HTR-8/SVneo (cell line): ENCODE data around the gene PLEKHA6.

Experiments used
- DNase-seq: peaks from one replicate; pipeline ENCODE4 v3.0.0; 2011; ENCODE audit warnings: low spot score, mixed read lengths; ENCODE audit not compliant: insufficient read length
- FAIRE-seq: peaks from 2 replicates; lab custom pipeline; 2011; peaks lifted over from hg19 to GRCh38; lab: Jason Lieb, UNC

The PLEKHA6 gene

DNA sequence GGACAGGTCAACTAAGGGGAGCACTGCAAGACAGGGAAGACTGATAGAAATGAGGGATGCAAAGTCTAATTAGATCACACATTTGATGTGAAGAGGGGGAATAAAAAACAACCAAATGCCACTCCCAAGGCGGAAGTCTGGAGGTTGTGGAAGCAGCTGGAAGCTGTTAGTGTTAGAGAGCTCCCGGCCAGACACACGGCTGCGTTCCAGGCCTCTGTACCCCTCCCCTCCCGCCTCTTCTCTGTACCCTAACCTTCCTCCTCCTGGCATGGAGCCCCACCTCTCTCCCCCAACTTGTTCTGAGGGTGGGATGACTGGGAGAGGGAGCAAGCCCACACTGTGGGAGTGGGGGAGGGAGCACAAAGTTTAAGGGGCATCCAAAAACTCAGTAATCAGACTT is 67.0 kb downstream of the PLEKHA6 start:
- FAIRE-seq (no peak), DNase-seq (no peak)

DNA sequence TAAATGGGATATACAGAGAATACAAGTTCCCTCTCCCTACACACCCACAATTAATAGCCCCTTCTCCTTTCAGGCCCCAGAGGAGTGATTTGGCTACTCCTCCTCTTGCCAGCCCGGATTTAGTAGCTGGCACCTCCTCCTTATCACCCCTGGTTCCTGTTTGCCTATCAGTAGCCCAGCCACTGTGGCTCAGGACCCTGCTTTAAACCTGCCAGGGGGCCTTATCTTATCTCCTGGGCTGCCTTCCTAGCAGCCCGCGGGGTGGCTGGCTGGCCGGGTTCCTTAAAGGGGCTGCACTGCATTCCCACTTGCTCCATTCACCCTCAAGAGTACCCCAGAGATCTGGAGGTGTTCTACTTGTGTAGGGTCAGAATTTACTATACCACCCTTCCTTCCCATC is 70.4 kb downstream of the PLEKHA6 start:
- no peak for FAIRE-seq
- DNase-seq: no peak

DNA sequence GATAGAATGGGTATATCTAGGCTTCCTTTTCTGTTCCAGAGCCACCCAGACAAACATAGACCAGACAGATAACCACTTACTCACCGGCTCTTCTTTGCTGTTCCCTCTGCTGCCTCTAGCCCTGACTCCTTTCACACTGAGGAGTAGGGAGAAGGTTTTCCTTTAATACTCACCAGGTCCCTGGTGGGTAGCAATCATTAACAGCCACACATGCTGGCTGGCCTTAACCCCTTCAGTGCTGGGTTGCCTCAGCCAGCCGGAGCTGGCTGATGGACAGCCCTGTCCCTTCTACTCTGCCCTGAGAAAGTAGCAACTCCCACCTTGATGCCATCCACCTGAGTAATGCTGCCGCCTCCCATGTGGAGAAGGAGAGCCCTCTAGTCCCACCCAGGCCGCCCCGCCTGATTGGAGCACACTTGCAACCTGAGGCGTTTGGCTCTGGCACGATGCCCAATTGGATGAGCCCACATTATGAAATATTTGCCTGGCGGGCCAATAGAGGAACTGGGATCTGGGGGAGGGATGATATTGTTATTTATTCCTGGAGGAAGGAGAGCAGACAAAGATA is 71.6 kb downstream of the PLEKHA6 start:
- no peak for FAIRE-seq
- peak; percentile 46 for DNase-seq

DNA sequence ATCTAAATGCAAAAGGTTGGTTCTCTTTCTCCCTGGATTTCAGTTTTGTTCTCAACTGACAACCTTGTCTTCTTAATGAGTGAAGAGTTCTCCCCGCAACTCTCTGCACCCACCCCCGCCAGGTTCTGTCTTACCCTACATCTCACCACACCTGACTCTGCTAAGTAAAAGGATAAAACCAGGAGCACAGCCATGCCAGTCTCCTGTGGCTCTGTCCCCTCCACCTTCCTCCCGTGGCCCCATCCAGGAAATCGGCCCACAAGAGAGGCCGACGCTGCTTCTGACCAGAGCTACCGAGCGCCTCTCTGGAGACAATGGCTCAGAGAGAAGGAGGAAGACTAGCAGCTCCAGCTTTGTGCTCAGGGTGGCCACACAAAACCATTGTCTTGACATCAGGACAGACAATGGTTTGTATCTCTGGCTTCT is 72.2 kb downstream of the PLEKHA6 start:
- DNase-seq (no peak), FAIRE-seq (no peak)

DNA sequence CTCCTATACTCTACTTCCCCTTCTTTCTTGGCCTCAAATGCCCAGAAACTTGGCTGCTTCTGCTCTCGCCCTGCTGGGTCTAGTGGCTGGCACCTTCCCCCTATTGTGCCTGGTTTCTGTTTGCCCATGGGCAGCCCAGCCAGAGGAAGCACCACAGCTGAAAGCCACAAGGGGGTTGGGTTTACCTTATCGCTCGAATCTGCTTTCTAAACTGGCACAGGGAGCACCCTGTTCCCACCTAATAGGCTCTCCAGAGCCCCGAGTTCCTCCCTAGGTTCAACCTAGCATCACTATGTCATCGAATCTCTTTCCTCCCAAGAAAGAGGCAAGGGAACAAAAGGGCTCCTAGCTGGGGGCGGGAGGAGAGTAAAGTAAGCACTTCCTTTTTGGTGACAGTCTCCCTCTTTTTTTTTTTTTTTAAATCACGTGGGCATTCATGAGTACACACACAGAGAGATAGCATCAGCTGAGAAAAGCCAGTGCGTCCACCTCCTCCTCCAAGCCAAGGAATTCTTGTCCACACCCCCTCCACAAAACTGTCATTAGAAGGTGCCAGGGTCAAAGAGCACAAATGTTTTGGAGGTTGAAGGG is 72.8 kb downstream of the PLEKHA6 start:
- FAIRE-seq (no peak), DNase-seq (peak; percentile 40)

DNA sequence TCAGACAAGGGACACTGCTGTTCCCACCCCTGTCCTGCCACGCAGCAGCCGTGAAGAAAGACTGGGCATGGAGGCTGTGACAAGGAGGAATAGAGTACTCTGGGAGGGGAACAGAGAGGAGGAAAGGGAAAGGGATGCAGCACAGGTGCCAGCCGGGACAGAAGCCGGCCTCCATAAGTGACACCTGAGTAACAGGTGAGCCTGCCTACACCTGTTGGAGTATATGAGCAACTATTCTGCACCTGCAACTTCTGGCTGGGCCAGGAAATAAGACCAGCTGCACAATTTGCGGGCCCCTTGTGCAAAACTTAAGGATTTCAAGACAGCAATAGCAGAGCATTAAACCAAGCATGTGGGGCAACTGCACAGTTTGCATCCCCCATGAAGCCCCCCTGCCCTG is 73.4 kb downstream of the PLEKHA6 start:
- FAIRE-seq (no peak), DNase-seq (no peak)

DNA sequence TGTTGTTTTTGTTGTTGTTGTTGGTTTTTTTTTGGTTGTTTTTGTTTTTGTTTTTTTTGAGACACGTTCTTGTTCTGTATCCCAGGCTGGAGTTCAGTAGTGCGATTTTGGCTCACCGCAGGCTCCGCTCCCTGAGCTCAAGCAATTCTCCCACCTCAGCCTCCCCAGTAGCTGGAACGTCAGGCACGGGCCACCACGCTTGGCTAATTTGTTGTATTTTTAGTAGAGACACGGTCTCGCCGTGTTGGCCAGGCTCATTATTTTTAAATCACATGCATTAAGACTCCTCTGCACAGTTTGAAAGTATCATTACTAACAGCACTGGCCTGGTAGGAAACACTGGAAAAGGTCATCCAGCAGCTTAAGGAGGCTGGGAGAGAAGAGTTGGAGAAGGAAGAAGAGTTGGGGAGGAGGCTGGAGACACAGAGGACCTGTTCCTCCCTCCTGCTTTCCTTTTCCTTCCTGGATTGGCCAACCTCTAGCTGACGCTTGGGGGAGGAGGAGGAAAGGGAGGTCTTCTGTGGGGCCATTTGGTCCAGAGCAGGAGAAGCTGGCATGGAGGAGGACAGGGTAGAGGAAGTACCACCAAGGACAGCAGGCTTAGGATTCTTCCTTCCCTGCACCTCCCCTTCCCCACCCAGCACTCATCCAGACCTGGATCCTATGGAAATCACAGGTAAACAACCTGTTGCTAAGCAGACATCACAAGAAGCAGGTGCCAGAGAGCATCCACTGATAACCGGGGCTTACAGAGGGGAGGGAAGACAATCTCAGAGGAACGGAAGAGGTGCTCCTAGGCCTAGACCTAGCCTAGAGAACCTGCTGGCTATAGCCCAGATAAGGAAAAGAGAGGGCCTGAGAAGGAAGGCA is 74.1 kb downstream of the PLEKHA6 start:
- FAIRE-seq (no peak), DNase-seq (no peak)

DNA sequence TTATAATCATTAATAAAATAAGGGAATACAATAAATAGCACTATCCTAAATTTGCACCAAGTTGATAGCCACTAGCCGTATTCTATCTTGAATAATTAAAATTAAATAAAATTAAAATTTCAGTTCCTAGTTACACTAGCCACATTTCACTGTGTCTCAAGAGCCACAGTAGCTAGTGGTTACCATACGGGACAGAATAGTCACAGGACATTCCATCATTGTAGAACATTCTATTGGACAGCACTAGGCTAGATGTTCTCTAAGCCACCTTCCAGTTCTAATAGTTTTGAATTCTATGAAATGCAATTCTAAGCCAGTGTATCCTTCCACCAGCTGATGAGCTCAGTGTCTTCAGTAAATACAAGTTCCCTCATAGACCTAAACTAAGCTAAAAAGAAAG is 74.8 kb downstream of the PLEKHA6 start:
- no peak for FAIRE-seq
- DNase-seq: no peak

DNA sequence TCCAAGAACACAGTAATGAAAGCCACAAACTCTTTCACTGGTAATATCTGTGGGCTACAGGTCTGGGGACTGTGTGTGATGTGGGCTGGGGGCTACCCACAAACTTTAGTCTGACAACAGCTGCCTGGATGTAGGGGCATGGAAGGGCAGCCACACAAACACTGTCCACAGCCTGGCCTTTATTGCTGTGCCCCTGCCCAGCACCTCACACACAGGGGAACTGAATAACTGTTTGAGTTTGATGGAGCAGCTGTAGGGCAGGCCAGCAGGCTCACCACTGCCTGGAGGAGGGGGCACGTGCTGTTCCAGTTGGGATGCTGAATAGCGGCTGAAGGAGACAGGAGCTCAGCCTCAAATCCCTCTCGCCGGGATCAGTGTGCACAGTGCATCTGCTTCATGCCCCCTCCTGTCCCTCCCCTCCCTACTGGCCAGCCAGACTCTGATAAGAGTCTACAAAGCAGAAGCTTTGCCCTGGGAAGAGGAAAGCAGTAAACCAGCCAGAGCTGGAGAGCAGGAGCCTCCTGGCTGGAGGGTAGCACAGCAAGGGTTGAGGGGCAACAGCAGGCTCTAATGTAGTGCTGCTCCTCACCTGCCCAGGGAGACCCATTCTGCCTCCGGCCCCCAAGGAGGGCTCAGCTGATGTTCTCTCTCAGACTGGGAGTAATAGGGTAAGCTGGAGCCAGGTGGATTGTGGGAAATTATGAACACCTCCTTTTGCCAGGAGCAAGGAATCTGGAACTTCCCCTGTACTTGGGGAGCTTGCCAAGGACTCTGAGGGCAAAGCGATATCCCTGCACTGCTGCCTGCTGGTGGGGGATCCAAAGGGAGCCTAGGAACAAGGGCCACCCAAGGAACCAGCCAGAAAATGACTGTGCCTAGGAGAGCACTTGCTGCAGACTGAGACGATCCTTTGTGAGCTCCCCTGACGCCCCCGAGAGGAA is 75.7 kb downstream of the PLEKHA6 start:
- DNase-seq (no peak), FAIRE-seq (no peak)

DNA sequence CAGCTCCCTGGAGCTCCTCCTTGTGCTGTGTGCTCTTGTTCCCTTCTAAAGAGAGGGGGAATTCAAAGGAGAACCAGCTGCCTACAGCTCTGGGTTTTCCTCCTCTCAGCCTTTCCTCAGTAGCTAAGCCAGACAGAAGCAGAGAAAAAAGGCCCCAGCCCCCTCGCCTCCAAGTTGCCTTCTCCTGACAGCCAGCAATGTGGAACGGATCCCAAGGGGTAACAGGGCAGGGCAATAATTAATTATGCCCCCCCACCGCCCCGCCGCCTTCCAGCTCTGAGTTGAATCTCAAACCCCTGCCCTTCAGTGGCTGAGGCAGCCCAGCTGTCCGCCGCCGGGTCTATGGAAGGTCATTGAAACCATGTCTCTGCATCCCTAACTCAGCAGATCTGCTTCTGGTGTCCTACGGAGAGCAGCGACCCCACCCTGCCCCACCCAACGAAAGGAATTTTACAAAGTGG is 76.9 kb downstream of the PLEKHA6 start:
- no peak for FAIRE-seq
- no peak for DNase-seq

DNA sequence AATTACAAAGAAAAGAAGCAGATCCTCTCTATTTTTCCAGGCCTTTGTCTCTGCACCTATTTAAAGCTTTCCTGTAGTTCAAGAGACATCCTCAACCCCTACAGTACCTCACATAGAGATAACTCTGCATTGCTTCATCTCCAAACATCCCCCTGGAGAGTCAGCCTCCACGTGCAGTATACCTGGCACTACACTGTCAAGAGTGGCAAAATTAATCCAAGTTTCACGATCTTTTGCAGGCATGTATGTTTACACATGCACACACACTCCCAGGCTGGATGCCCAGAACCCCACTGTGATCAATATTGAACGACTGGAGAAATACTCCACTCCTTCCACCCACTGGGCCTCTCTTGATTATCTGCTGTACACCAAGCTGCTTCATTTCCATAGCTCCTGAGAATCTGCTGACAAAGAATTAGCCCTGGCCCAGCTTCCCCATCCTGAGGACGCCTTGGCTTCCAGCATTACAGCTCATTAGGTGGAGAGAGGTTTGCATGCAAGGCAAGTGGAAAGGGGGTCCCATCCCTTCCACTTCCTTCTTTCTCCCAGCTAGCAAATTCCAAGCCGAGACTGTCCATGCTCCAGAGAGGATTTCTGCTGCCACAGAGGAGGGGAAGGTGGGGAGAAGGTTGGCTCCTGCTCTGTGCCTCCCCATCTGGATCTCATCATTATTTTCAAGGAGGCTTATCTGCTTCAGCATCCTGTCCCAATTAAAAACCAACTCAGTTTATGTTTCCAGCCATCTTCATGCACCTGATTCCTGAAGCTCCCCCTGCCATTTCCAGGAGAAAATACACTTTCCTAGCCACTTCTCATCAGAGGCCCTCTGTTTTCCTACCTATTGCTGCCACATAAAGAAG is 79.4 kb downstream of the PLEKHA6 start:
- no peak for DNase-seq
- no peak for FAIRE-seq

DNA sequence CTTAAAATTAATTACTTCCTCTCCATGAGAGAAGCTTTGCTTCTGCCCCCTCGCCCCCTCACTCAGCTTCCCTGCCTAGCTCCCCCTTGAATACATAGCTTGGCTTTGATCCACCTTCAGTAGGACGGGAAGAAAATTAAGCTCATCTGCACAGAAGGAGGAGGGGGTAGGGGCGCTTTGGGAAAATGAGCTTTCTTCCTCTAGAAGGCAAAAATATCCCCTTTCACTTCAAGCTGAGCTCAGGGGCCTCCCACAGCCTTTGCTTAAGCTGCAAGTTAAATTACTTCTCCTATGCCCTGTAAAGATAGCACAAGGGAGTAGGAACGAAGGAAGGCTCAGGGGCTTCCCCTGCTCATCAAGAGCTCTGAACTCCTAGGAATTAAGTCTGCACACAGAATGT is 80.8 kb downstream of the PLEKHA6 start:
- FAIRE-seq (no peak), DNase-seq (no peak)

DNA sequence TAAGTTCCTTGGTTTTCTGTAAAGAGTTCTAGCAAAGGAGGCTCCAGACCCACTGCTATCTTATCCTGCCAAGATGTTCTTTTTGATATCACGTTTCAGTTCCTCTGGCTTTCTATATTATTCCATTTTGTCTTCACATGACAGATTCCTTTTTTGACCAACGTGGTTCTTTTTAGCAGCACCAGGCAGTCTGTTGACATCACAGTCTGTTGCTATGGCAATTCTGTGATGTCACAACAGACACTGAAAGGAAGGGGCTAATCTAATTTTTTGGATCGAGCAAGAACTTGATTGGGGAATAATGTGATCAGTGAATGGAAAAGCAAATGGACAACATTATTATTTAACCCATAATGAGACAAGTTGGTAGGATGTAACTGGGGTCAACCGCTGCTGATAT is 81.5 kb downstream of the PLEKHA6 start:
- DNase-seq: no peak
- no peak for FAIRE-seq

DNA sequence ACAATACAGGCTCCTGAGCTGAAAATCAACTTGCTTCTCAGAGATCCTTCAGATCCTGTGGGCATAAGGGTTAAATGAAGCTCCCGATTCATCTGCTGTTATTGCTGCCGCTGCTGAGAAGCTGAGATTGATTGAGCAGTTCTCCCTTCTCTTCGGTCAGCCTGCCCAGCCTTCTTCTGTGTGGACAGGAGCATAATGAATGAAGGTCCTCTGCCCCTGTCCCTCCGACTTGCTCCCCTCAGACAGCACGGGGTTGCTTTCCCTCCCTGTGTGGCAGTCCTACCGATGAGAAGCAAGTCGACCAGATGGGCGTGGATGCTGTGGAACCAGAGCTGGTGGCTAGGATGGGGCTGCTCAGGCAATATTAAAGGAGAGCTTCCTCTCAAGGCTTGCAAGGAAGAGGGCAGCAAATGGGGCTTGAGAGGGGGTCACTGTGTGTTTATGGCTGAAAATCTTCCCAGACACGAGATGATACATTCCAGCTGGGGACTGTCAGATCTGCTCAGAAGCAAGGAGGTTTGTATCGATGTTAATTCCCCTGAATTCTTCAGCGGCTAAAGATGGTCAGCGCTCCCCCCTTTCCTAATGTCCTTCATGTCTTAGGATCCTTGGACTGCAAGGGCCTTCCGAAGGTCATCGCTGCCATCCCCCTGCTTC is 82.0 kb downstream of the PLEKHA6 start:
- no peak for DNase-seq

DNA sequence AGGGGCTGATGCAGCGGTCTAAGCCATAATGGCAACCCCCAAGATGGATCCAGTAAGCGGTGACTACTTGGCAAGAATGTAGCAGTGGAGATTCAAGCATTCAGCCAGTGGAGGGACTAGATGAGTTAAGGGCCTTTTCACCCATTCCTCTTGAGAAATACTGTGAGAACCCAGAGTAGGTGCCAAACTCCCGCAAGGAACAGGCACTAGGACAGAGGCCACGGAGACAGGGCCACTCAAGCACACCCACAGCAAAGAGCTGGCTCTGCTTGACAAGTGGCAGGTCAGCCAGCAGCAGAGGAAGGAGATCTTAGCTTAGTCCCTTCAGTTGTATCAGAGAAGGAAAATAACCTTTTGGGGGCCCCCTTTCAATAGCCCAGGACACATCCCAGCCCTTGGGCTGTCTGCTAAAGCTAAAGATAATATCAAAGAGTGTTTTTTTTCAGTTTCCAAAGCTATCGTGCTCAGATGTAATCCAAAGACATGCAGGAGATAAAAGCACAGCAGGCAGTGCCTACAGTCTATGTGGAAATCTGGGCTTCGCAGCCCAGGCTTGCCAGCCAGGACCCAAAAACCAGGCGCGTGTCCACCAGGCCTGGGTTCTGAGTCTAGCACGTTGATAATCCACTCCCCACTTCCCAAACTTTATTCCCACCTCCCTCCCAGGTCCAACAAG is 83.9 kb downstream of the PLEKHA6 start:
- no peak for FAIRE-seq
- DNase-seq: no peak

More for the DNA sequence above, 82.0 kb downstream of the PLEKHA6 start:
- FAIRE-seq: no peak

DNA sequence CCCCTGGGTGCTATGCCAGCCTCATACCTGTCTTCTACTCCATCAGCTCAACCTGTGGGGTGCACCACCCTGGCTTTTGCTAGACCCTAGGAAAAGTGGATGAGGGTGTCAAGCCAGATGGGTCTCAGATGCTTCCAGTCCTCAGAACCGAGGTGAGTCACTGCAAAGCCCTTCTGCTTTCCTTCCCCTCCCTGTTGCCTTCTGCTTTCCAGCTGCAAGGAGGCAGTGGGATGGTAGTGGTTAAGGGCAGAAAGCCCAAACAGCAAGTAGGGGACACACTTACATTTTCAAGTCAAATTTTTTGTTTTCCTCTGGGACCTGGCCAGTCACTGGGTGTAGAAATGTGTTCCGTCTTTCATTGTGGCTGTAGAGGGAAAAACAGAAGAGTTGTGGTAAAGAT is 85.3 kb downstream of the PLEKHA6 start:
- DNase-seq (no peak), FAIRE-seq (no peak)

DNA sequence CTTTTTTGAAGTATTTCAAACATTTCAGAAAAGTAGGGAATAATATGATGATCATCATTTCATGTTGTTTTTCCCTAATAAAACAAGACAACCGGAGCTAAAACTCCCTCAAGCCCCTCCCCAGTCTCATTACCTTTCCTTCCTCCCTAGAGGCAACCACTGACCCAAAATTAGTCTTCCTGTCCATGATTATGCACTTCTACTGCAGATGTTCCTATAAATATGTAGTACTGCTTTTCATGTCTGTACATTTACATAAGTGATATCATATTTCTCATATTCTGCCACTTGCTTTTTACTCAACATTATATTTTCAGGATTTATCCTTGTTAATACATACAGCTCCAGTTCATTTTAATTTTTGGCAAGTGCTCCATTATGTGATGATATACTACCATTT is 87.2 kb downstream of the PLEKHA6 start:
- DNase-seq: no peak
- no peak for FAIRE-seq

DNA sequence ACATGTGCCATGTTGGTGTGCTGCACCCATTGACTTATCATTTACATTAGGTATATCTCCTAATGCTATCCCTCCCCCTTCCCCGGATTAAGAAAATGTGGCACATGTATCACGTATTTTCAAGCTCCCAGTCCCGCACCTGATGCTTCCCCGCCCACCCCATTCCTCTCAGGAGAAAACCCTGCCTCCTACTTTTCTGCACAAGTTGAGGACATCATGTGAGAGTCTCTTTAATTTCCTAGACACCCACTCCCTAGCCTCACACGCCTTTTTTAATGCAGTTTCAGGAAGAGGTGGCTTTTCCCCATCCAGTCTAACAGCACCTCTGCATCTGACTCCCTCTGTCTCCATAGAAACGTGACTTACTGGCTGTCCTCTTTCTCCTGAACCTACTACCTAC is 87.8 kb downstream of the PLEKHA6 start:
- no peak for FAIRE-seq
- DNase-seq: no peak
